Measurements from ENCODE around the gene ACOX1. TPM values are rescaled to one million over a fixed set of nuclear protein-coding genes. Genes with fewer than 3 reads are reported as not detected.
A peak's percentile ranks its signal among the peaks of the same experiment; 100 is the strongest.

Gene ACOX1
- 10 to 100 TPM; 30.1 to 42.2 (median 35.1) TPM for polyA plus RNA-seq (ENCODE audit: insufficient read length in 3 of 3)
- long read RNA-seq, donor 1, full-length matches to known transcripts: 2 of 7 reads
- long read RNA-seq, donor 1, partial matches to known transcripts: 5 of 7 reads
- long read RNA-seq, donor 1, other reads (novel, unspliced or antisense): 0 of 7 reads
- long read RNA-seq, donor 2, full-length matches to known transcripts: 5 of 5 reads
- long read RNA-seq, donor 2, partial matches to known transcripts: 0 of 5 reads
- long read RNA-seq, donor 2, other reads (novel, unspliced or antisense): 0 of 5 reads
- long read RNA-seq, donor 3, full-length matches to known transcripts: 5 of 5 reads
- long read RNA-seq, donor 3, partial matches to known transcripts: 0 of 5 reads
- long read RNA-seq, donor 3, other reads (novel, unspliced or antisense): 0 of 5 reads
- long read RNA-seq, donor 4, full-length matches to known transcripts: 5 of 5 reads
- long read RNA-seq, donor 4, partial matches to known transcripts: 0 of 5 reads
- long read RNA-seq, donor 4, other reads (novel, unspliced or antisense): 0 of 5 reads
- long read RNA-seq, donor 5, full-length matches to known transcripts: 3 of 8 reads
- long read RNA-seq, donor 5, partial matches to known transcripts: 5 of 8 reads
- long read RNA-seq, donor 5, other reads (novel, unspliced or antisense): 0 of 8 reads
- long read RNA-seq, donor 6, full-length matches to known transcripts: 7 of 7 reads
- long read RNA-seq, donor 6, partial matches to known transcripts: 0 of 7 reads
- long read RNA-seq, donor 6, other reads (novel, unspliced or antisense): 0 of 7 reads
- long read RNA-seq, donor 7, full-length matches to known transcripts: 2 of 2 reads
- long read RNA-seq, donor 7, partial matches to known transcripts: 0 of 2 reads
- long read RNA-seq, donor 7, other reads (novel, unspliced or antisense): 0 of 2 reads
- long read RNA-seq, donor 8, full-length matches to known transcripts: 1 of 1 reads
- long read RNA-seq, donor 8, partial matches to known transcripts: 0 of 1 reads
- long read RNA-seq, donor 8, other reads (novel, unspliced or antisense): 0 of 1 reads
- long read RNA-seq, donor 9, full-length matches to known transcripts: 2 of 2 reads
- long read RNA-seq, donor 9, partial matches to known transcripts: 0 of 2 reads
- long read RNA-seq, donor 9, other reads (novel, unspliced or antisense): 0 of 2 reads
- long read RNA-seq, donor 10, partial matches to known transcripts: 17 of 20 reads
- long read RNA-seq, donor 10, other reads (novel, unspliced or antisense): 0 of 20 reads
- long read RNA-seq, donor 11, partial matches to known transcripts: 0 of 3 reads
- long read RNA-seq, donor 11, other reads (novel, unspliced or antisense): 0 of 3 reads
- long read RNA-seq, donor 12, full-length matches to known transcripts: 8 of 8 reads
- long read RNA-seq, donor 12, partial matches to known transcripts: 0 of 8 reads
- long read RNA-seq, donor 12, other reads (novel, unspliced or antisense): 0 of 8 reads
- long read RNA-seq, donor 13, full-length matches to known transcripts: 2 of 2 reads
- long read RNA-seq, donor 13, partial matches to known transcripts: 0 of 2 reads
- long read RNA-seq, donor 13, other reads (novel, unspliced or antisense): 0 of 2 reads
- long read RNA-seq, donor 14: 0 reads
- long read RNA-seq, donor 15: 0 reads
- long read RNA-seq, donor 16, full-length matches to known transcripts: 5 of 5 reads
- long read RNA-seq, donor 16, partial matches to known transcripts: 0 of 5 reads
- long read RNA-seq, donor 16, other reads (novel, unspliced or antisense): 0 of 5 reads

- DNase-seq: peak; percentile 98
Measured at GRCh38 chr17:75978938-75979704, at the start of gene ACOX1, which contains the start of gene TEN1. TSS of gene ACOX1 (minus strand) at chr17:75979166. CDS start at chr17:75979073, 93 bp downstream. TSS of gene TEN1 (plus strand) at chr17:75979240. CDS start at chr17:75986193, 6,953 bp downstream.

DNA sequence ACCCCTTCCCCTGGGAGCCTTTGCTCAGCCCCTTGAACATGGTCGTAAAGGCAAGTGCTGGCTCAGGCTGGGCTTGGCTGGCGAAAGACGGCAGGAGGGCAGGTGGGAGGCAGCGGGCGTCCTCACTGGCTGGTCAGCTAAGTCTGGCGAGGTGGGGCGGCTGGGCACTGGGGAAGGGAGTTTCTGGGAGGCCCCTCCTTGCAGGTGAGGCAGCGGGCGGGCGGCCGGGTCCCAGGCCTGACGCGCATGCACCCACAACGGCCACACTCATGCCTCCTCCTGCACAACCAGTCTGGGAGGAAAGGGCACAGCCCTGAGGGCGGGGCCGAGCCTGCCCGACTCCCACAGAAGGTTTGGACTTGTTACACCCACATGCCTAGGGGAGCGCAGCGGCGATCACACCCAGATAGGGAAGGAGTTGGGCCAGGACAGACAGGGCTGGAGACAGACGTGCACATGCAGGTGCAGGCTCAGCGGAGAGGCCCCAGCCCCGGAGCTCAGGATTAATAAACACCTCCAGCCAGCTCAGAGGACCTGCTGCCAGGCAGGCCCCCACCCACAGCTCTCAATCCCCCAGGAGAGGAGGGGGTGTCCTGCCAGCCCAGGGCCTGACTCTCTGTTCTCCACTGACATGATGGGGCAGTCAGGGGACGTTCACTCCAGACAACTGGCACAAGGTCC is 48.3 kb upstream of the ACOX1 start, which contains the start of gene EVPL:
TSS of gene EVPL (minus strand) at position 148 of the 681 bp plus-strand sequence. CDS start at position 40, 108 bp downstream.
- DNase-seq: peak; percentile 58

DNA sequence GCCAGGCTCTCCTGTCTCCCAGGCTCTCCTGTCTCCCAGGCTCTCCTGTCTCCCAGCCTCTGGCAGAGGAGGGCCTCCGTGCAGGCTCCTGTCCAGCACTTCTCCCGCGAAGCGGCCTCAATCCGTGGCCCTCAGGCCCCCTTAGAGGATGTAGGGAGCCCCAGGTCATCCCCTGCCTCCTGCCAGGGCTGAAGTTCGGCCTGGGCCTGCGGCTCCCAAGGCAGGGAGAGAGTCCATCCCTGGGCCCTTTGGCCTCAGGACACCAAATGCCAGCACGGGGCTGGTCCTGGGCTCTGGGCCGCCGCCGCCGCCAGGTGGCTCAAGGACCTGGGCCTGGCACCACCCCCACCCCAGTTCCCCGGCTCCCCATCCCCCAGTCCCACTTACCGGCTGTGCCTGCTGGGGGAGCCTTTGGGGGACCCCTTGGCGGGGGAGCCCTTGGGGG is 47.8 kb upstream of the ACOX1 start:
- DNase-seq: no peak

DNA sequence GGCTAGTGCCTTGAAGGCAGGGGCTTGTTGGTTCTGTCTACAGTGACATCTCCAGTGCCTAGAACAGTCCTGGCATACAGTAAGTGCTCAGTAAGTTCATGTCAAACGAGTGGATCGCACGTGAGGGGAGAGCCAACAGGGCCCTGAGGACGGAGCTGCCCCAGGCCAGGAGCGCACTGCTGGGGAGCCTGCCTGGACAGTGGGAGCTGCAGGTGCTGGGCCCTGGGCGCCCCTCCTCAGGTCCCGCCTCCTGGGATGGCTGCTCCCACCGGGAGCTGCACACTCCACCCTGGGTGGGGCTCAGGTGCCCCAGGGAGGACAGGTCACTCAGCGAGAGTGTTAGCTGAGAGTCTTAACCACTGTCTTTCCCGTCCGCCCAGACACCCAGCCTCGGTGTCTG is 46.3 kb upstream of the ACOX1 start:
- DNase-seq: no peak

DNA sequence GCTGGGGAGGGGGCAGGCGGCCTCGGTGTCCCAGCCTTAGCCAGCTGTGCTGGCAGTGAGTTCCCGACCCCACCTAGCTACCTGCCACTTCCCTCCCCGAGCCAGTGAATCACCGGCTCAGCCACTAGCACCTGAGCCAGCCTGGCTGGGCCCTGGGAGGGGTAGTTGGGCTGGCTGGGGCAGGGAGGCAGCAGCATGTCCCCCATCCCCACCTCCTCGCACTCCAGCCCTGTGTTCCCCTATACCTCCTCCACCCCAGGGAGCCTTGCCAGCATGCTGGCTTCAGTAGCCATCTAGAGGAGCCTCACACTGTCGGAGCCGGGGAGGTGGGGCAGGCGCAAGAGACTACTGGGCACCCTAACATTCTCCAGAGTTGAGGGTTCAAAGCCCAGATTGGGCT is 45.4 kb upstream of the ACOX1 start:
- no peak for DNase-seq

- no peak for DNase-seq
Measured at GRCh38 chr17:76023900-76024237, 44.9 kb upstream of the ACOX1 start.

DNA sequence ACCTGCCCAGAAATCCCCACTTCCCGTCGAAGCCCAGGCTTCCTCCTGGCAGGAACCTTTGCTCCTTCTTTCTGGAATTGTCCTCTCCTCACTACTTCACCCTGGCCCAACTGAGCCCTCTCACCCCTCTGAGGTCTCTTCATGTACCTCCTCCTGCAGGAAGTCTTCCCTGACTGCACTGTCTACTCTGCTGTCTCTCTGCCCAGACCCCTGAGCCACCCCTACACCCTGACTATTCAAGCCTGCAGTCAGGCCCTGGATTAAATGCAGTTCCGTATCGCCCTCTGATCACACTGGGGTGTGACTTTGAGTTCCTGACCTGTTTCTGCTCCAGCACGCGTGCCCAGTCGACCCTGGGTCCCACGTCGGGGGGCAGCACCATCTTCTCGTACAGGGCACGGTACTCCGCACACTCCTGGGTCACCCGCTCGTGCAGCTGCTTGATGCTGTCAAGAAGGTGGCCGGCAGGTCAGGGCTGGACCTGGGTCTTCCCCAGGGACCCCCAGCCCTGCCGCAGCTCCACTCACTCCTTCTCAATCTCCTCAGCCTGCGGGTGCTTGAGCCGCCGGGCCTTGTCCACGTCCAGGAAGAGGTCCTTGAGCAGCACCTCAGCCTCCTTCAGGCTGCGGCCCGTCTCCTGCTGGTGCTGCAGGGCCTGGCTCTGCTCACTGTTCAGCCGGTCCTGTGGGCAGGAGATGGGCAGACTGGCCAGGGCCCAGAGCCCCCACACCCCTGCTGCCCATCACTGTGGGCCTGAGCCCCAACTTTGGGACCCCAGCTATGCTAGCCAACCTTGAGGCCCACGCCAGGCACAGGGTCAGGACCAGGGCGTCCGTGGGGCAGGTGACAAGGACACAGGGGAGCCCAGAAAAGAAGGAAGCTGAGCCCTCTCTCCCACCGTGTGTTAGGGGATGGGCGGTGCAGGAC is 44.3 kb upstream of the ACOX1 start:
- no peak for DNase-seq

GRCh38 chr17:76022285-76022684 is 43.3 kb upstream of the ACOX1 start:
- DNase-seq: no peak

GRCh38 chr17:76019833-76020467 is 41.0 kb upstream of the ACOX1 start:
- no peak for DNase-seq

DNA sequence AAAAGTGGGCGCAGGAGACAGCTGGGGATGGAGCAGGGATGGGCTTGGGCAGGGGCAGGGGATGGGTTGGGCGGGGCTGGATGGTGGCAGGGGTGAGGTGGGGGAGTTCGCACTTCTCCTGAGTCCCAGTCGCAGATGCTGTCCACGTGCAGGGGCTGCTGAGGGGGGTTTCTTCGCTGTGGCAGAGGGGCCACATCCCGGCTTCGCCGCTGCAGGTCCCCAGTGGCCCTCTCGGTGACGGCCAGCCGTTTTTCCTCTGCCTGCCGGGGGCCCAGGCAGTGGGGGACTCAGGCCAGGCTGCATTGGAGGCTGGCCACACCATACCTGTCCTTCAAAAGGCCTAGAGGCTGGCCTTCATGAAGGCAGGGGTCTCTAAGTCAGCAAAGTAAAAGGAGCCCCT is 39.8 kb upstream of the ACOX1 start:
- no peak for DNase-seq

DNA sequence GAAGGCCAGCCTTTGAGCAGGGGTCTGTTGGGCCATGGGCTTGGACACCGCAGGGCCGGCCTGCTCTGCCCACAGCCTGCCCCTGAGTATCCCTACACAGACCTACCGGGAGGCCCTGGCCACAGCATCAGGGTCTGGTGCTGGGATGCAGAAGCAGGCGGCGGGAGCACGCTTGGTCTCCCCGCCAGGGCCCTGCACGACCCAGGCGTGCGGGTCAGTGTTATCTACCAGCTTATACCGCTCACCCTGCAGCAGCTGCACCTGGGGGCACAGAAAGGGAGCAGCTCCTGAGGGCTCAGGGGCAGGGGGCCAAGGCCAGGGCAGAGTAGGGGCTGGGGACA is 39.3 kb upstream of the ACOX1 start:
- DNase-seq: no peak

- DNase-seq: no peak
Measured at GRCh38 chr17:76017481-76018339, 38.7 kb upstream of the ACOX1 start.

DNA sequence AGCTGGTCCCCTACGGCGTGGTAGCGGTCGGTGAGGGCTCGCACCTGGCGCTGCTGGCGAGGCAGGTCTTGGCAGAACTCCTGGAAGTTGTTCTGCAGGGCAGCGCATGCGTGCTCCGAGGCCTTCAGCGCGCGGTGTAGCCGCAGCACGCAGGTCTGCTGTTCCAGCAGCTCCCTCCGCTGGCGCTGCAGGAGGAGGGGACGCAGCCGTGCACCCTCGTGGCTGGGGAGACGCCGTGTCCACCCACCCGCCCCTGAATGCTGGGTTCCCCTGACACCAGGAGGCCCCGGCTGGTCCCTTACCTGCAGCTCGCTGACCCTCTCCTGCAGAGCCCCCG is 35.9 kb upstream of the ACOX1 start:
- DNase-seq: no peak

DNA sequence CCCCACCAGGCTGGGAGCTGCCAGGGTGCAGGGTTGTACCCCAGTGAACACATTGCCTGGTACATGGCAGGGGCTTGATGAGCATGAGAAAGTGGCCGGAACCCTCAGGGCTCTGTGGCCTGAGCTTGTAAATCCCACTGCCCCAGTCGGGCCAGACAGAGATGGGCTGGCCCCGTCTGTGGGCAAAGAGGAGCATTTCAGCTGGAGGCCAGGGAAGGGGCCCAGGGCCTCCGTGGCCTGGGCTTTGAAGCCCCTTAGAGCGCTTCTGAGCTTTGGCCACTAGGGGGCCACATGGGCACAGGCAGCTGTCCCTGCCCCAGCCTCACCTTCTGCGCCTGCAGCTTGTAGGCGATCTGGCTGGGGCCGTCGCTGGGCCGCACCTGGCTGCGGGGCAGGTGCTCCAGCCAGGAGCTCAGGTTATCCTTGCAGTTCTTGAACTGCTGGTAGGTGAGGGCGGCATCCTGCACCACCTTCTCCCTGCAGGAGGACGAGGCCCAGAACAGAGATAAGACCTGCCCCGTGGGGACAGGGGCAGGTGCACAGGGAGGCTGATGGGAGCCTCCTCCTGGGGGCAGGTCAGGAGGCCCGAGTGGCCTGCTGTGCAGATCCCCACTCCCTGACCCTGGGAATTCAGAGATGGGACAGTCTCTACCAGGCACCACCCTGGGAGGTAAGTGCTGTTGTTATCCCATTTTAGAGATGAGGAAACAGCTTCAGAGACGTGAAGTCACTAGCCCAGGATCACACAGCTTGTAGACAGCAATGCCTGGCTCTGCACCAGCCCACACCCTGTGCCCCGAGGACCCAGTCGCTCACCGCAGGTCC is 35.3 kb upstream of the ACOX1 start:
- peak; percentile 75 for DNase-seq

- no peak for DNase-seq
Measured at GRCh38 chr17:76013377-76013932, 34.5 kb upstream of the ACOX1 start.

- DNase-seq: no peak
Measured at GRCh38 chr17:76011951-76012350, 33.0 kb upstream of the ACOX1 start.
